Hepatocyte (in vitro differentiated cells): ENCODE measurements around the gene RUNDC1. TPM values are rescaled to one million over a fixed set of nuclear protein-coding genes. Genes with fewer than 3 reads are reported as not detected.
"Not testable (repeated sequence)": the region's sequence is repeated elsewhere in the genome, so short reads cannot be mapped to it uniquely, and the experiment has no call there.

Experiments
- DNase-seq: peaks from one replicate; pipeline ENCODE4 v3.0.0-alpha.2; 2016; ENCODE audit warnings: low spot score
- H2AFZ ChIP-seq: fragments of 200-600 bp; sonication (generic); 2 replicates; pipeline ENCODE4 v1.6.0; 2016; ENCODE audit warnings: antibody characterized with exemption, mild to moderate bottlenecking
- H3K27ac ChIP-seq: fragments of 200-600 bp; sonication (generic); 2 replicates; pipeline ENCODE4 v1.5.1; 2016; ENCODE audit warnings: mild to moderate bottlenecking
- H3K27me3 ChIP-seq: fragments of 200-600 bp; sonication (generic); 2 replicates; pipeline ENCODE4 v1.6.1; 2016
- H3K36me3 ChIP-seq: fragments of 200-600 bp; sonication (generic); replicated peaks from 2 replicates; pipeline ENCODE4 v1.5.1; 2016; ENCODE audit warnings: low read depth; ENCODE audit not compliant: insufficient read depth
- H3K4me1 ChIP-seq: fragments of 200-600 bp; sonication (generic); 2 replicates; pipeline ENCODE4 v1.5.1; 2016; ENCODE audit warnings: mild to moderate bottlenecking, moderate library complexity; ENCODE audit not compliant: insufficient read depth
- H3K4me2 ChIP-seq: fragments of 200-600 bp; sonication (generic); 2 replicates; pipeline ENCODE4 v1.6.0; 2016
- H3K4me3 ChIP-seq: fragments of 200-600 bp; sonication (generic); 2 replicates; pipeline ENCODE4 v1.5.1; 2016; ENCODE audit warnings: mild to moderate bottlenecking
- H3K79me2 ChIP-seq: fragments of 200-600 bp; sonication (generic); 2 replicates; pipeline ENCODE4 v1.6.0; 2017; ENCODE audit warnings: mild to moderate bottlenecking
- H3K9me2 ChIP-seq: fragments of 200-600 bp; sonication (generic); replicated peaks from 2 replicates; pipeline ENCODE4 v1.6.0; 2017; ENCODE audit warnings: mild to moderate bottlenecking; ENCODE audit not compliant: insufficient read depth
- H3K9me3 ChIP-seq: fragments of 200-600 bp; sonication (generic); 2 replicates; pipeline ENCODE4 v1.5.1; 2016; ENCODE audit warnings: low read depth, mild to moderate bottlenecking
- H4K20me1 ChIP-seq: fragments of 200-600 bp; sonication (generic); 2 replicates; pipeline ENCODE4 v1.6.0; 2016; ENCODE audit warnings: mild to moderate bottlenecking; ENCODE audit not compliant: insufficient read depth, poor library complexity, severe bottlenecking
- CTCF ChIP-seq: fragments of 200-600 bp; sonication (generic); IDR thresholded peaks from 2 replicates; pipeline ENCODE4 v1.5.1; 2016; ENCODE audit warnings: antibody characterized with exemption, mild to moderate bottlenecking; ENCODE audit not compliant: poor library complexity
- EZH2 ChIP-seq: fragments of 200-600 bp; sonication (generic); IDR thresholded peaks from 2 replicates; pipeline ENCODE4 v1.6.1; 2016; ENCODE audit warnings: antibody characterized with exemption, mild to moderate bottlenecking, borderline replicate concordance
- EZH2phosphoT487 ChIP-seq: fragments of 200-600 bp; sonication (generic); IDR thresholded peaks from one replicate; pipeline ENCODE4 v1.6.1; 2018; ENCODE audit warnings: antibody characterized with exemption, mild to moderate bottlenecking, low read depth, moderate library complexity; ENCODE audit not compliant: unreplicated experiment, severe bottlenecking
- WGBS: methylation state at CpG from one replicate; pipeline ENCODE4 v1.1.6; 2016; ENCODE audit warnings: low lambda C conversion rate; ENCODE audit errors: missing lambda C conversion rate; 5-methylcytosine and 5-hydroxymethylcytosine counted together
- polyA plus RNA-seq: library from polyadenylated mRNA; unstranded; fragments of >200 nt; fragmentation: Nextera tagmentation; extraction: Ambion mirVana; gene quantifications from 2 replicates; pipeline ENCODE4 v1.2.1, GENCODE V29; 2016
- total RNA-seq: library from RNA; depleted of rRNA; stranded (reverse); fragments of >200 nt; gene quantifications from 2 replicates; pipeline ENCODE4 v1.2.3, GENCODE V29; 2014

RUNDC1 gene
- total and polyA plus RNA-seq, 2 experiments from 2014 or later = 11.4 to 20.3 TPM

GRCh38 chr17:42969001-42969581 lies 11.3 kb upstream of the RUNDC1 start:
- no peaks in the 10 kb centered on the region for H3K27me3 ChIP-seq
- TF ChIP-seq EZH2 (no peak), EZH2phosphoT487 (no peak), CTCF (no peak)
- no peak overlapping the region for H3K27ac ChIP-seq
- peak; percentile 23 for DNase-seq
- H3K4me3 ChIP-seq = no peak overlapping the region
- H3K9me3 ChIP-seq = no peaks in the 10 kb centered on the region
- no peaks in the 10 kb centered on the region for H4K20me1 ChIP-seq
- H3K36me3 ChIP-seq = no peaks in the 10 kb centered on the region
- peaks cover 2% of the 10 kb centered on the region for H3K79me2 ChIP-seq
- no peak overlapping the region for H2AFZ ChIP-seq
- no peaks in the 10 kb centered on the region for H3K4me1 ChIP-seq
- no peaks in the 10 kb centered on the region for H3K9me2 ChIP-seq
- H3K4me2 ChIP-seq = no peak overlapping the region
- 66% methylated on average over 5 of the region's 5 CpGs for WGBS

- Histone ChIP-seq H3K79me2 (no peaks in the 10 kb centered on the region), H3K27ac (no peak overlapping the region), H3K4me3 (no peak overlapping the region), H4K20me1 (no peaks in the 10 kb centered on the region), H3K9me3 (no peaks in the 10 kb centered on the region), H3K27me3 (no peaks in the 10 kb centered on the region), H3K4me2 (no peak overlapping the region), H3K36me3 (no peaks in the 10 kb centered on the region), H2AFZ (no peak overlapping the region), H3K9me2 (no peaks in the 10 kb centered on the region), H3K4me1 (no peaks in the 10 kb centered on the region)
- DNase-seq = no peak
- TF ChIP-seq EZH2 = no peak
- no peak for TF ChIP-seq EZH2phosphoT487
- TF ChIP-seq CTCF = no peak
- 96% methylated on average over 5 of the region's 5 CpGs for WGBS
Measured at GRCh38 chr17:42971589-42971988, 8.8 kb upstream of the RUNDC1 start.

GRCh38 chr17:42973323-42973722 lies 7.0 kb upstream of the RUNDC1 start:
- H3K27ac ChIP-seq, H3K79me2 ChIP-seq, H3K36me3 ChIP-seq, H3K4me1 ChIP-seq, H3K27me3 ChIP-seq, H3K4me2 ChIP-seq, H4K20me1 ChIP-seq, H3K9me2 ChIP-seq, H3K4me3 ChIP-seq, H3K9me3 ChIP-seq, DNase-seq, H2AFZ ChIP-seq: not testable (repeated sequence)
- WGBS = 86% methylated on average over 6 of the region's 18 CpGs

GRCh38 chr17:42975265-42975664 lies 5.1 kb upstream of the RUNDC1 start:
- Histone ChIP-seq H3K27ac (no peak overlapping the region), H3K4me2 (no peak overlapping the region), H4K20me1 (no peaks in the 10 kb centered on the region), H3K4me3 (no peak overlapping the region), H3K79me2 (peaks cover 2% of the 10 kb centered on the region), H3K27me3 (no peaks in the 10 kb centered on the region), H3K4me1 (no peaks in the 10 kb centered on the region), H2AFZ (no peak overlapping the region), H3K9me3 (no peaks in the 10 kb centered on the region), H3K36me3 (no peaks in the 10 kb centered on the region), H3K9me2 (no peaks in the 10 kb centered on the region)
- WGBS = 52% methylated on average over 2 of the region's 2 CpGs
- no peak for DNase-seq
- TF ChIP-seq CTCF (no peak), EZH2phosphoT487 (no peak), EZH2 (no peak)

GRCh38 chr17:42975701-42976100 lies 4.7 kb upstream of the RUNDC1 start:
- not testable (repeated sequence) for H3K27ac ChIP-seq, H3K4me1 ChIP-seq, DNase-seq, H3K36me3 ChIP-seq, H3K4me2 ChIP-seq, H3K9me2 ChIP-seq, H3K4me3 ChIP-seq, H3K9me3 ChIP-seq, H3K27me3 ChIP-seq, H2AFZ ChIP-seq, H4K20me1 ChIP-seq, H3K79me2 ChIP-seq
- WGBS = 85% methylated on average over 16 of the region's 16 CpGs
